Omental fat pad (tissue), 4 donors: ENCODE measurements around the gene NUP205. TPM values are rescaled to one million over a fixed set of nuclear protein-coding genes. Genes with fewer than 3 reads are reported as not detected.
"Not testable (repeated sequence)": the region's sequence is repeated elsewhere in the genome, so short reads cannot be mapped to it uniquely, and the experiment has no call there.

Experiments
- ATAC-seq: fragments of 150-250 bp; one replicate; pipeline ENCODE4 v1.9.1; 2016; ENCODE audit warnings: mild to moderate bottlenecking, moderate library complexity; ENCODE audit not compliant: low FRiP score
- DNase-seq: peaks from one replicate; pipeline ENCODE4 v3.0.0-alpha.2; 2019; ENCODE audit warnings: low spot score
- total RNA-seq, 4 donors: library from RNA; depleted of rRNA; stranded (reverse); fragments of >200 nt; gene quantifications; one replicate each; pipeline ENCODE4 v1.1.0, GENCODE V29; 2016
- TF ChIP-seq, protein P1 (sequence below), 3 donors: fragments of 450-650 bp; IDR thresholded peaks; one replicate each; pipeline ENCODE4 v1.5.1; 2016 to 2017; ENCODE audit warnings: antibody characterized with exemption in 3 of 3, mild to moderate bottlenecking in 3 of 3, moderate library complexity in 2 of 3

Gene NUP205
- total RNA-seq, 4 donors from 2014 or later, result 26.7 to 37.5 (median 30.7) TPM

GRCh38 chr7:135665042-135665441 lies 107.3 kb downstream of the NUP205 start:
- TF ChIP-seq, protein P1, sequence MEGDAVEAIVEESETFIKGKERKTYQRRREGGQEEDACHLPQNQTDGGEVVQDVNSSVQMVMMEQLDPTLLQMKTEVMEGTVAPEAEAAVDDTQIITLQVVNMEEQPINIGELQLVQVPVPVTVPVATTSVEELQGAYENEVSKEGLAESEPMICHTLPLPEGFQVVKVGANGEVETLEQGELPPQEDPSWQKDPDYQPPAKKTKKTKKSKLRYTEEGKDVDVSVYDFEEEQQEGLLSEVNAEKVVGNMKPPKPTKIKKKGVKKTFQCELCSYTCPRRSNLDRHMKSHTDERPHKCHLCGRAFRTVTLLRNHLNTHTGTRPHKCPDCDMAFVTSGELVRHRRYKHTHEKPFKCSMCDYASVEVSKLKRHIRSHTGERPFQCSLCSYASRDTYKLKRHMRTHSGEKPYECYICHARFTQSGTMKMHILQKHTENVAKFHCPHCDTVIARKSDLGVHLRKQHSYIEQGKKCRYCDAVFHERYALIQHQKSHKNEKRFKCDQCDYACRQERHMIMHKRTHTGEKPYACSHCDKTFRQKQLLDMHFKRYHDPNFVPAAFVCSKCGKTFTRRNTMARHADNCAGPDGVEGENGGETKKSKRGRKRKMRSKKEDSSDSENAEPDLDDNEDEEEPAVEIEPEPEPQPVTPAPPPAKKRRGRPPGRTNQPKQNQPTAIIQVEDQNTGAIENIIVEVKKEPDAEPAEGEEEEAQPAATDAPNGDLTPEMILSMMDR (IDR thresholded peaks at IDR 0.05), result no peak
- ATAC-seq, result no peak
- no peak for DNase-seq

GRCh38 chr7:135666156-135666555 lies 108.4 kb downstream of the NUP205 start:
- DNase-seq (no peak), ATAC-seq (no peak)
- TF ChIP-seq, protein P1 (IDR thresholded peaks at IDR 0.05), result no peak

GRCh38 chr7:135666846-135667245 lies 109.1 kb downstream of the NUP205 start:
- no peak for ATAC-seq
- no peak for DNase-seq
- TF ChIP-seq, protein P1 (IDR thresholded peaks at IDR 0.05), result no peak

DNA sequence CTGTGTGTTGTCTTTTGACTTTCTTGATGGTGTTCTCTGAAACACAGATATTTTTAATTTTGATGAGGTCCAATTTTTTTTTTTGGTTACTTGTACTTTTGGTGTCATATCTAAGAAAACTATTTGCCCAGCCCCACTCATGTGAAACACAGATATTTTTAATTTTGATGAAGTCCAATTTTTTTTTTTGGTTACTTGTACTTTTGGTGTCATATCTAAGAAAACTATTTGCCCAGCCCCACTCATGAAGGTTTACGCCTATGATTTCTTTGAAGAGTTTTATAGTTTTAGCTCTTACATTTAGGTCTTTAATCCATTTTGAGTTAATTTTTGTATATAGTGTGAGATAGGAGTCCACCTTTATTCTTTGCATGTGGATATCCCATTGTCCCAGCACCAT lies 109.9 kb downstream of the NUP205 start:
- DNase-seq, ATAC-seq: not testable (repeated sequence)

- not testable (repeated sequence) for DNase-seq, ATAC-seq
Observed at GRCh38 chr7:135668852-135669395, 111.2 kb downstream of the NUP205 start.

DNA sequence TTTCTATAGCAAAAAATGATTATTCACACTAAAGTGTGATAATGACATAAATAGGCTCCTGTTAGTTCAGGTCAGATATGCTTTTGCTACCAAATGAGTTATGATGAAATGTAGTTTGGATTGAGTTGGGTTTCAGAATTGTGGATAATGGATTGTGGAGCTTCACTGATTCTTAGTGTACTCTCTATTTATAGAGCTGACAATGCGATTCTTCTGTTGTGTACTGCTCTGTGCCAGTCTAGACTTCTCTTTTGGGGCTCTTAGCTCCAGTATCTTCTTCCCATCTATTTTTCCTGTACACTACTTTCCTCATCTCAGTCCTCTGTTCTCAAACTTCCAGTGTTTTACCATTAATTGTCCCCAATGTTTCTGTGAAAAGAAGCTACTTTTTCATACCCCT lies 112.1 kb downstream of the NUP205 start:
- no peak for ATAC-seq

GRCh38 chr7:135670179-135670578 lies 112.5 kb downstream of the NUP205 start:
- ATAC-seq (peak; percentile 78), DNase-seq (no peak)
- TF ChIP-seq, protein P1 (IDR thresholded peaks at IDR 0.05), result no peak

More for the DNA sequence above, 112.1 kb downstream of the NUP205 start:
- TF ChIP-seq, protein P1 (IDR thresholded peaks at IDR 0.05), result no peak
- no peak for DNase-seq

- TF ChIP-seq, protein P1 (IDR thresholded peaks at IDR 0.05), result peak in 1 of 3 donors; percentile 47
- ATAC-seq, result peak; percentile 62
- DNase-seq, result no peak
Observed at GRCh38 chr7:135672560-135673359, 115.0 kb downstream of the NUP205 start.
